Measurements from ENCODE around the gene ACBD4. TPM values are rescaled to one million over a fixed set of nuclear protein-coding genes. Genes with fewer than 3 reads are reported as not detected.

Gene ACBD4
- total RNA-seq, 1 experiment from 2014 or later, result 21.2 TPM

DNA sequence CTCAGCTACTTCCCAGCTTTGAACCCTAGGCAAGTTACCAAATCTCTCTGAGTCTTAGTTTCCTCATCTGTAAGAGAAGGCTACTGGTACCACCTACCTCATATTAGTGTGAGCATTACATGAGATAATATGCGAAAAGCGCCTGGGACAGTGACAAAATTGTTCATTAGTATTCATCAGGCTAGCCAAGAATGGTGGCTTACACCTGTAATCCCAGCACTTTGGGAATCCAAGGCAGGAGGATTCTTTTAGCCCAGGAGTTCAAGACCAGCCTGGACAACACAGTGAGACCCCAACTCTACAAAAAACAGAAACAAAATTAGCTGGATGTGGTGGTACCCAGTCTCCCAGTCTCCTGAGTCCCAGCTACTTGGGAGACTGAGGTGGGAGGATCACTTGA is 6.5 kb upstream of the ACBD4 start:
- Mint-ChIP-seq H3K4me3 (ENCODE audit: unreplicated experiment) (peak overlapping the region; percentile 5), H3K27ac (ENCODE audit: unreplicated experiment) (peak overlapping the region; percentile 58), H3K9me3 (ENCODE audit: unreplicated experiment) (no peaks in the 10 kb centered on the region), H3K27me3 (ENCODE audit: insufficient read depth, unreplicated experiment) (no peaks in the 10 kb centered on the region), H3K36me3 (ENCODE audit: insufficient read depth, unreplicated experiment) (peaks cover 48% of the 10 kb centered on the region), H3K4me1 (ENCODE audit: low read depth, unreplicated experiment) (peaks cover 36% of the 10 kb centered on the region)
- H3K4me1 ChIP-seq, result peaks cover 57% of the 10 kb centered on the region
- no peak for DNase-seq
- BruUV-seq (replicated peaks), result no TSS peak
- POLR2A ChIA-PET, result interaction anchor here (1.9 kb wide), 1 partner anchor 19 kb away, joined by 6 read pairs; the partner anchor contains the start of gene HEXIM1
- intact Hi-C loops (cut with micrococcal nuclease; ENCODE audit: unreplicated experiment), result no loop called here
- CTCF ChIA-PET, result interaction anchor here (0.5 to 1.7 kb wide), 6 partner anchors 18 to 1240 kb away, joined by 3 to 4 read pairs (median 3); partner anchors contain the start of genes HEXIM2 and NMT1
- no peaks in the 10 kb centered on the region for H3K9me3 ChIP-seq
- no peaks in the 10 kb centered on the region; the same call in 1 of the 2 replicates for H3K36me3 ChIP-seq (ENCODE audit: control insufficient read depth, insufficient read depth, low read length)
- TF ChIP-seq, protein P1, sequence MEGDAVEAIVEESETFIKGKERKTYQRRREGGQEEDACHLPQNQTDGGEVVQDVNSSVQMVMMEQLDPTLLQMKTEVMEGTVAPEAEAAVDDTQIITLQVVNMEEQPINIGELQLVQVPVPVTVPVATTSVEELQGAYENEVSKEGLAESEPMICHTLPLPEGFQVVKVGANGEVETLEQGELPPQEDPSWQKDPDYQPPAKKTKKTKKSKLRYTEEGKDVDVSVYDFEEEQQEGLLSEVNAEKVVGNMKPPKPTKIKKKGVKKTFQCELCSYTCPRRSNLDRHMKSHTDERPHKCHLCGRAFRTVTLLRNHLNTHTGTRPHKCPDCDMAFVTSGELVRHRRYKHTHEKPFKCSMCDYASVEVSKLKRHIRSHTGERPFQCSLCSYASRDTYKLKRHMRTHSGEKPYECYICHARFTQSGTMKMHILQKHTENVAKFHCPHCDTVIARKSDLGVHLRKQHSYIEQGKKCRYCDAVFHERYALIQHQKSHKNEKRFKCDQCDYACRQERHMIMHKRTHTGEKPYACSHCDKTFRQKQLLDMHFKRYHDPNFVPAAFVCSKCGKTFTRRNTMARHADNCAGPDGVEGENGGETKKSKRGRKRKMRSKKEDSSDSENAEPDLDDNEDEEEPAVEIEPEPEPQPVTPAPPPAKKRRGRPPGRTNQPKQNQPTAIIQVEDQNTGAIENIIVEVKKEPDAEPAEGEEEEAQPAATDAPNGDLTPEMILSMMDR (IDR thresholded peaks at IDR 0.05; ENCODE audit: insufficient read depth in 1 of 2, low read depth in 1 of 2, low read length in 1 of 2, severe bottlenecking in 1 of 2, unreplicated experiment in 1 of 2), result no peak
- no peaks in the 10 kb centered on the region for H3K27me3 ChIP-seq (replicated peaks; ENCODE audit: control insufficient read depth, insufficient read depth, low read length)
- no peak overlapping the region for H3K4me3 ChIP-seq (ENCODE audit: low read depth, low read length)

DNA sequence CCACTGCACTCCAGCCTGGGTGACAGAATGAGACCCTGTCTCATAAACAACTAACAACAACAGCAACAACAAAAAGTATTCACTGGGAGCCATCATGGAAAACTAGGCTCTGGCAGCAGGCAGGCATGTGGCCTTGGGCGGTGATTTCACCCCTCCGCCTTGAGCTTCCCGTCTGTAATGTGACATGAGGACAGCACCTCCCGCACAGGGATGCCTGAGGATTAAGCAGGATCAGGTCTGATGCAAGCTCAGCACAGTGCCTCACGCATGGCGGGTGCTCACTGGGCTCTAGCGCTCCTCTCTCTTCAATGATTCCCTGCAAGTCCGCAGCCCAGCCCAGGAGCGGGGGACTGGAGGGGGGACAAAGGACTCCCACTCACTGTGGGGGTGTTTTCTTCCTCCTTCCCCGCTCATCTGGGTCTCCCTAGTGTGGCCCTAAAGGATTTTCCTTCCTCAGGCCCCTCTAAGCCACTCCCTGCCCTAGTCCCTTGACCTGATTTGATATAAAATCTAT is 6.0 kb upstream of the ACBD4 start:
- peak; percentile 81 to 86 for DNase-seq
- H3K4me1 Mint-ChIP-seq (ENCODE audit: low read depth, unreplicated experiment), result peaks cover 36% of the 10 kb centered on the region
- no peaks in the 10 kb centered on the region for H3K9me3 Mint-ChIP-seq (ENCODE audit: unreplicated experiment)
- H3K4me3 Mint-ChIP-seq (ENCODE audit: unreplicated experiment), result peak overlapping the region; percentile 5
- TF ChIP-seq, protein P1 (IDR thresholded peaks at IDR 0.05; ENCODE audit: insufficient read depth in 1 of 2, low read depth in 1 of 2, low read length in 1 of 2, severe bottlenecking in 1 of 2, unreplicated experiment in 1 of 2), result no peak
- ChIA-PET POLR2A (interaction anchor here (0.6 to 1.9 kb wide), 3 partner anchors 19 to 68 kb away, joined by 3 to 6 read pairs (median 4); partner anchors contain the start of gene HEXIM1), CTCF (interaction anchor here (0.6 to 2.3 kb wide), 6 partner anchors 18 to 1240 kb away, joined by 3 to 8 read pairs (median 4); partner anchors contain the start of genes HEXIM1, HEXIM2 and NMT1)
- no peak overlapping the region for H3K4me3 ChIP-seq (ENCODE audit: low read depth, low read length)
- H3K4me1 ChIP-seq, result peaks cover 52% of the 10 kb centered on the region
- no peaks in the 10 kb centered on the region; the same call in 1 of the 2 replicates for H3K36me3 ChIP-seq (ENCODE audit: control insufficient read depth, insufficient read depth, low read length)
- H3K36me3 Mint-ChIP-seq (ENCODE audit: insufficient read depth, unreplicated experiment), result peaks cover 48% of the 10 kb centered on the region
- BruUV-seq (replicated peaks), result no TSS peak
- no peaks in the 10 kb centered on the region for H3K27me3 Mint-ChIP-seq (ENCODE audit: insufficient read depth, unreplicated experiment)
- H3K27me3 ChIP-seq (replicated peaks; ENCODE audit: control insufficient read depth, insufficient read depth, low read length), result no peaks in the 10 kb centered on the region
- peak overlapping the region; percentile 58 for H3K27ac Mint-ChIP-seq (ENCODE audit: unreplicated experiment)
- H3K9me3 ChIP-seq, result no peaks in the 10 kb centered on the region
- intact Hi-C loops (cut with micrococcal nuclease; ENCODE audit: unreplicated experiment), result no loop called here

DNA sequence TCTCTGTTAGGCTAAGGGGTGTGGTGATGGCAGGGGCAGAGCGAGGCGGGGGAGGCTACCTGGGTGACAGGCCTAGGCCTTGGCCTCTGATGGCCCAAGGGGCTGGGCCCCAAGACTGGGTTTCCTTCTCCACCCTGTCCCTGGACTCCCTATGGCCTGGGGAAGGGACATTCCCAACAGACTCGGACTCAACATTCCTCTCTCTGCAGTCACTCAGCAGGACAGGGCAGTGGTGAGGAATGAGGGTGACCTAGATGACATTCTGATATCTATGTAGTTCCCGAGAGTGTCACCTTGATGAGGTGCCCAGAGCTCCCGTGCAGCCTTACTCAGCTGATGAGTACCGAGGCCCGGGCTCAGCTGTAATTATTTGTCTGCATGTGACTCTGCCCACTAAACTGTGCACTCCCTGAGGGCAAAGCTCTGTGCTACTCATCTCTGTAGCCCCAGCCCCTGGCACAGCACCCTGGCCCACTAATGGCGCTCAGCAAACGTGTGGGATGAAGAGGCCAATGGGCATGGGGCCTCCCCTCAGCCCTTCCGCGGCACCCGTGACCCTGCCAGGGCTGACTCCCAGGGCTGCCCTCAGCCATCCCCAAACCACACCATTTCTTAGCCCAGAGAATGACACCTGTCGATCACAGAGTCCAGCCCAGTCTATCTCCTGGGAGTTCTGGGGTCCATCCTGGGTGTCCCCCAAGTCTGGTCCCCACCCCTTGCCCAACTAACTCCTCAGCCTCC is 5.4 kb upstream of the ACBD4 start:
- H3K4me3 ChIP-seq (ENCODE audit: low read depth, low read length), result no peak overlapping the region
- no peaks in the 10 kb centered on the region for H3K27me3 ChIP-seq (replicated peaks; ENCODE audit: control insufficient read depth, insufficient read depth, low read length)
- TF ChIP-seq, protein P1 (IDR thresholded peaks at IDR 0.05; ENCODE audit: insufficient read depth in 1 of 2, low read depth in 1 of 2, low read length in 1 of 2, severe bottlenecking in 1 of 2, unreplicated experiment in 1 of 2), result no peak
- Mint-ChIP-seq H3K27ac (ENCODE audit: unreplicated experiment) (peak overlapping the region; percentile 58), H3K36me3 (ENCODE audit: insufficient read depth, unreplicated experiment) (peaks cover 44% of the 10 kb centered on the region), H3K4me1 (ENCODE audit: low read depth, unreplicated experiment) (peaks cover 36% of the 10 kb centered on the region), H3K4me3 (ENCODE audit: unreplicated experiment) (peak overlapping the region; percentile 83), H3K9me3 (ENCODE audit: unreplicated experiment) (no peaks in the 10 kb centered on the region), H3K27me3 (ENCODE audit: insufficient read depth, unreplicated experiment) (no peaks in the 10 kb centered on the region)
- no TSS peak for BruUV-seq (replicated peaks)
- ChIA-PET POLR2A (interaction anchor here (0.6 to 1.9 kb wide), 3 partner anchors 18 to 68 kb away, joined by 3 to 6 read pairs (median 4); partner anchors contain the start of gene HEXIM1), CTCF (interaction anchor here (0.5 to 2.3 kb wide), 7 partner anchors 17 to 109 kb away, joined by 3 to 8 read pairs (median 4); partner anchors contain the start of genes HEXIM1, HEXIM2 and NMT1)
- H3K4me1 ChIP-seq, result peaks cover 49% of the 10 kb centered on the region
- intact Hi-C loops (cut with micrococcal nuclease; ENCODE audit: unreplicated experiment), result loop anchor here (5.0 to 10.0 kb wide), 2 partner anchors 208 to 355 kb away; no protein-coding TSS in a partner anchor
- peak; percentile 53 to 82 for DNase-seq
- H3K9me3 ChIP-seq, result no peaks in the 10 kb centered on the region
- H3K36me3 ChIP-seq (ENCODE audit: control insufficient read depth, insufficient read depth, low read length), result no peaks in the 10 kb centered on the region; the same call in 1 of the 2 replicates

All from Caco-2 (cell line).